H9 (cell line): ENCODE data around the gene ATE1. TPM values are rescaled to one million over a fixed set of nuclear protein-coding genes. Genes with fewer than 3 reads are reported as not detected.

Experiments
- DNase-seq: peaks from one replicate; pipeline ENCODE4 v3.0.0-alpha.2; 2017
- H2AFZ ChIP-seq: one replicate; pipeline ENCODE4 v1.6.1; 2013; ENCODE audit warnings: mild to moderate bottlenecking, low read length, control low read depth, moderate library complexity
- H2AK5ac ChIP-seq: 2 replicates; pipeline ENCODE4 v1.6.1; 2013; ENCODE audit warnings: low read length, control low read depth, mixed read lengths; ENCODE audit not compliant: insufficient read length
- H2BK120ac ChIP-seq: one replicate; pipeline ENCODE4 v1.6.1; 2013; ENCODE audit warnings: low read depth, mild to moderate bottlenecking, low read length, control low read depth, inconsistent platforms; ENCODE audit not compliant: poor library complexity, severe bottlenecking
- H2BK12ac ChIP-seq: 2 replicates; pipeline ENCODE4 v1.6.1; 2013; ENCODE audit warnings: low read length, control low read depth, mixed read lengths, low read depth; ENCODE audit not compliant: insufficient read length
- H2BK15ac ChIP-seq: 2 replicates; pipeline ENCODE4 v1.6.1; 2013; ENCODE audit warnings: low read depth, low read length, control low read depth
- H2BK20ac ChIP-seq: one replicate; pipeline ENCODE4 v1.6.1; 2013; ENCODE audit warnings: low read depth, mild to moderate bottlenecking, low read length, control low read depth, inconsistent platforms; ENCODE audit not compliant: poor library complexity, severe bottlenecking
- H2BK5ac ChIP-seq: 2 replicates; pipeline ENCODE4 v1.6.1; 2013; ENCODE audit warnings: low read length, control low read depth, mixed read lengths; ENCODE audit not compliant: insufficient read length
- H3K14ac ChIP-seq: 2 replicates; pipeline ENCODE4 v1.6.1; 2013; ENCODE audit warnings: low read length, control low read depth; ENCODE audit not compliant: insufficient read depth
- H3K18ac ChIP-seq: 2 replicates; pipeline ENCODE4 v1.6.1; 2013; ENCODE audit warnings: low read depth, mild to moderate bottlenecking, mixed read lengths, low read length, control low read depth; ENCODE audit not compliant: insufficient read length
- H3K23ac ChIP-seq: 2 replicates; pipeline ENCODE4 v1.6.1; 2013; ENCODE audit warnings: low read length, control low read depth, mixed read lengths, low read depth; ENCODE audit not compliant: insufficient read length
- H3K23me2 ChIP-seq: 2 replicates; pipeline ENCODE4 v1.6.1; 2013; ENCODE audit warnings: low read depth, mild to moderate bottlenecking, mixed read lengths, low read length, control low read depth; ENCODE audit not compliant: insufficient read length, poor library complexity, severe bottlenecking
- H3K27ac ChIP-seq: 2 replicates; pipeline ENCODE4 v1.5.1; 2013; ENCODE audit warnings: low read length, control low read depth, mixed read lengths, low read depth; ENCODE audit not compliant: insufficient read length
- H3K27me3 ChIP-seq: 2 replicates; pipeline ENCODE4 v1.6.1; 2013; ENCODE audit warnings: low read length, control low read depth, inconsistent platforms; ENCODE audit not compliant: insufficient read depth
- H3K4ac ChIP-seq: 2 replicates; pipeline ENCODE4 v1.6.1; 2013; ENCODE audit warnings: low read depth, mild to moderate bottlenecking, control low read depth, inconsistent platforms, low read length, moderate library complexity
- H3K4me1 ChIP-seq: 2 replicates; pipeline ENCODE4 v1.6.1; 2013; ENCODE audit warnings: low read length, control low read depth, inconsistent platforms; ENCODE audit not compliant: insufficient read depth
- H3K4me2 ChIP-seq: 2 replicates; pipeline ENCODE4 v1.6.1; 2013; ENCODE audit warnings: low read length, control low read depth, mixed read lengths; ENCODE audit not compliant: insufficient read length, insufficient read depth
- H3K56ac ChIP-seq: 2 replicates; pipeline ENCODE4 v1.6.1; 2013; ENCODE audit warnings: low read depth, mild to moderate bottlenecking, mixed read lengths, low read length, control low read depth; ENCODE audit not compliant: insufficient read length
- H3K79me1 ChIP-seq: 2 replicates; pipeline ENCODE4 v1.6.1; 2013; ENCODE audit warnings: low read depth, mild to moderate bottlenecking, moderate library complexity, low read length, control low read depth, inconsistent platforms; ENCODE audit not compliant: insufficient read depth, poor library complexity, severe bottlenecking
- H3K79me2 ChIP-seq: 2 replicates; pipeline ENCODE4 v1.6.1; 2013; ENCODE audit warnings: low read length, control low read depth, inconsistent platforms; ENCODE audit not compliant: insufficient read depth
- H3K9ac ChIP-seq: 2 replicates; pipeline ENCODE4 v1.6.1; 2013; ENCODE audit warnings: low read length, control low read depth, mixed read lengths; ENCODE audit not compliant: insufficient read length; ENCODE audit errors: extremely low read depth
- H3K9me3 ChIP-seq: one replicate; pipeline ENCODE4 v1.6.1; 2013; ENCODE audit warnings: low read depth, low read length, inconsistent platforms; ENCODE audit not compliant: control insufficient read depth
- H3T11ph ChIP-seq: one replicate; pipeline ENCODE4 v1.6.1; 2013; ENCODE audit warnings: mild to moderate bottlenecking, low read length, control low read depth, inconsistent platforms
- H4K20me1 ChIP-seq: one replicate; pipeline ENCODE4 v1.6.1; 2013; ENCODE audit not compliant: control insufficient read depth, insufficient read length, insufficient read depth
- H4K5ac ChIP-seq: 2 replicates; pipeline ENCODE4 v1.6.1; 2013; ENCODE audit warnings: low read depth, mild to moderate bottlenecking, mixed read lengths, low read length, control low read depth; ENCODE audit not compliant: insufficient read length
- H4K8ac ChIP-seq: replicated peaks from 2 replicates; pipeline ENCODE4 v1.6.1; 2013; ENCODE audit warnings: low read length, control low read depth, mixed read lengths, low read depth; ENCODE audit not compliant: insufficient read length
- H4K91ac ChIP-seq: 2 replicates; pipeline ENCODE4 v1.6.1; 2013; ENCODE audit warnings: low read depth, mild to moderate bottlenecking, moderate library complexity, mixed read lengths, low read length, control low read depth; ENCODE audit not compliant: insufficient read length
- H3K27ac Mint-ChIP-seq, 3 experiments: 2 replicates in 2 of 3; 3 replicates in 1 of 3; pipeline ENCODE4 v1.8.0; 2020 to 2021; ENCODE audit warnings: mixed read lengths in 3 of 3, mild to moderate bottlenecking in 1 of 3, moderate library complexity in 1 of 3
- H3K27me3 Mint-ChIP-seq: 2 replicates; pipeline ENCODE4 v1.8.0; 2021; ENCODE audit warnings: low read depth, mild to moderate bottlenecking, moderate library complexity, mixed read lengths
- H3K36me3 Mint-ChIP-seq, 3 experiments: 2 replicates in 2 of 3; 3 replicates in 1 of 3; pipeline ENCODE4 v1.8.0; 2020 to 2021; ENCODE audit warnings: low read depth in 3 of 3, mixed read lengths in 3 of 3; ENCODE audit not compliant: insufficient read depth in 1 of 3
- H3K4me1 Mint-ChIP-seq, 2 experiments: 2 replicates each; pipeline ENCODE4 v1.8.0; 2020; ENCODE audit warnings: mixed read lengths in 2 of 2
- H3K4me3 Mint-ChIP-seq, 2 experiments: 2 replicates in 1 of 2; 3 replicates in 1 of 2; pipeline ENCODE4 v1.8.0; 2020 to 2021; ENCODE audit warnings: mild to moderate bottlenecking in 2 of 2, mixed read lengths in 2 of 2, moderate library complexity in 1 of 2
- H3K9me3 Mint-ChIP-seq, 2 experiments: 2 replicates in 1 of 2; 3 replicates in 1 of 2; pipeline ENCODE4 v1.8.0; 2020; ENCODE audit warnings: mild to moderate bottlenecking in 2 of 2, mixed read lengths in 2 of 2, moderate library complexity in 1 of 2
- WGBS: extraction: QIAGEN DNeasy Blood & Tissue Kit; methylation state at CpG from one replicate; pipeline ENCODE4 v1.1.7; 2013; ENCODE audit warnings: missing lambda C conversion rate, low lambda C conversion rate, mixed read lengths; ENCODE audit not compliant: insufficient read length; ENCODE audit errors: extremely low coverage; 5-methylcytosine and 5-hydroxymethylcytosine counted together
- total RNA-seq: library from RNA; stranded (reverse); gene quantifications from 2 replicates; pipeline ENCODE4 v1.2.1, GENCODE V29; 2021
- TF ChIP-seq, protein P1 (sequence below): fragments of 200-600 bp; sonication (generic); conservative IDR thresholded peaks from 3 replicates; pipeline ENCODE4 v1.8.0; 2021; ENCODE audit warnings: antibody characterized with exemption, mild to moderate bottlenecking

The ATE1 gene
- total RNA-seq, 1 experiment from 2014 or later: 29.0 TPM

DNA sequence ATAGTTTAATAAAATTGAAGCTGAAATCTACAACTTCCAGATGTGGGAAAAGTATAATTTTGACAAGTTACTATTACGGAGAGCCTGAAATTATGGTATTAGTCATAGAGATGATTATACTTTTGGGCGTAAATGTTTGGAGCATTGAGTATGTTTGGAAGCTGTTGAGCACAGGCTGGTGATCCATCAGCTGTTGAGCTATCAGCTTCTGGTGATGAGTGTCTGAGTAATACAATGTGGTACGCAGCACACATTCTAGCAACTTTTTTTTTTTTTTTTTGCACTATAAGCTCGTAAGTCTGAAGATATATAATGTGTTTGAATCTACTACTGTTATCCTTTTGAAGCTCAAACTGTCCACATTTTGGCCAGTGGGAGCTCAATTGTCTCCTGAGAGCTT is 123.4 kb downstream of the ATE1 start:
- no peak overlapping the region for H2AK5ac ChIP-seq
- TF ChIP-seq, protein P1, sequence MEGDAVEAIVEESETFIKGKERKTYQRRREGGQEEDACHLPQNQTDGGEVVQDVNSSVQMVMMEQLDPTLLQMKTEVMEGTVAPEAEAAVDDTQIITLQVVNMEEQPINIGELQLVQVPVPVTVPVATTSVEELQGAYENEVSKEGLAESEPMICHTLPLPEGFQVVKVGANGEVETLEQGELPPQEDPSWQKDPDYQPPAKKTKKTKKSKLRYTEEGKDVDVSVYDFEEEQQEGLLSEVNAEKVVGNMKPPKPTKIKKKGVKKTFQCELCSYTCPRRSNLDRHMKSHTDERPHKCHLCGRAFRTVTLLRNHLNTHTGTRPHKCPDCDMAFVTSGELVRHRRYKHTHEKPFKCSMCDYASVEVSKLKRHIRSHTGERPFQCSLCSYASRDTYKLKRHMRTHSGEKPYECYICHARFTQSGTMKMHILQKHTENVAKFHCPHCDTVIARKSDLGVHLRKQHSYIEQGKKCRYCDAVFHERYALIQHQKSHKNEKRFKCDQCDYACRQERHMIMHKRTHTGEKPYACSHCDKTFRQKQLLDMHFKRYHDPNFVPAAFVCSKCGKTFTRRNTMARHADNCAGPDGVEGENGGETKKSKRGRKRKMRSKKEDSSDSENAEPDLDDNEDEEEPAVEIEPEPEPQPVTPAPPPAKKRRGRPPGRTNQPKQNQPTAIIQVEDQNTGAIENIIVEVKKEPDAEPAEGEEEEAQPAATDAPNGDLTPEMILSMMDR: no peak
- no peak overlapping the region for H3K4ac ChIP-seq
- no peaks in the 10 kb centered on the region for H3K23me2 ChIP-seq
- no peak overlapping the region for H2BK20ac ChIP-seq
- Mint-ChIP-seq H3K9me3 (no peaks in the 10 kb centered on the region), H3K27ac (no peak overlapping the region), H3K27me3 (no peaks in the 10 kb centered on the region), H3K4me3 (no peak overlapping the region), H3K36me3 (peaks cover 0 to 4% (median 3%) of the 10 kb centered on the region in 3 experiments; a peak in 3 of 7 replicates), H3K4me1 (0 out of 4 replicates have a peak, but pooled peaks cover 0 to 3% of the 10 kb centered on the region in 2 experiments)
- no peaks in the 10 kb centered on the region for H3K79me2 ChIP-seq
- H2BK5ac ChIP-seq: no peak overlapping the region
- H3K18ac ChIP-seq: no peak overlapping the region
- H3K27ac ChIP-seq: no peak overlapping the region
- H3K27me3 ChIP-seq: no peaks in the 10 kb centered on the region
- H3T11ph ChIP-seq: no peak overlapping the region
- H3K14ac ChIP-seq: no peak overlapping the region
- no peak overlapping the region for H2BK120ac ChIP-seq
- H4K5ac ChIP-seq: no peak overlapping the region
- H2BK15ac ChIP-seq: no peak overlapping the region
- no peak overlapping the region for H2AFZ ChIP-seq
- H3K9me3 ChIP-seq: no peaks in the 10 kb centered on the region
- H3K4me2 ChIP-seq: no peak overlapping the region
- peaks cover 3% of the 10 kb centered on the region; the same call in 1 of the 2 replicates for H3K4me1 ChIP-seq
- no peaks in the 10 kb centered on the region for H3K79me1 ChIP-seq
- no peak overlapping the region for H4K8ac ChIP-seq
- no peak overlapping the region for H3K9ac ChIP-seq
- no peaks in the 10 kb centered on the region for H4K20me1 ChIP-seq
- DNase-seq: no peak
- no peak overlapping the region for H4K91ac ChIP-seq
- no peak overlapping the region for H2BK12ac ChIP-seq
- no CpG with 5 or more reads among the region's 4 CpGs for WGBS
- no peak overlapping the region for H3K23ac ChIP-seq
- no peak overlapping the region for H3K56ac ChIP-seq
